HepG2 (cell line): ENCODE data around the gene KLHL21. TPM values are rescaled to one million over a fixed set of nuclear protein-coding genes. Genes with fewer than 3 reads are reported as not detected.

Experiments
- ATAC-seq: fragments of 200-7000 bp; cut with Tn5 transposase; 3 replicates; pipeline ENCODE4 v1.9.1; 2020; ENCODE audit warnings: mild to moderate bottlenecking, moderate library complexity
- BruUV-seq: library from RNA; stranded (reverse); fragments of 400-500 nt; replicated peaks from 2 replicates; lab custom pipeline; 2021; lab: Mats Ljungman, UMichigan
- CTCF ChIA-PET: fragments of 300-600 bp; formaldehyde crosslinking; extraction: SDS; loops from one replicate; lab custom pipeline; 2021; ENCODE audit warnings: low total read pairs, inconsistent platforms, low intra/inter-chr PET ratio; lab: Yijun Ruan, JAX
- POLR2A ChIA-PET: fragments of 350-600 bp; sonication (Branson Sonifier 250); formaldehyde crosslinking; loops from one replicate; lab custom pipeline; 2020; ENCODE audit warnings: antibody characterized with exemption, inconsistent platforms; lab: Yijun Ruan, JAX
- DNase-seq: peaks from one replicate; pipeline ENCODE4 v3.0.0-alpha.2; 2015; ENCODE audit warnings: low spot score
- FAIRE-seq: peaks from 3 replicates; lab custom pipeline; 2011; peaks lifted over from hg19 to GRCh38; lab: Jason Lieb, UNC
- H2AFZ ChIP-seq: one replicate; pipeline ENCODE4 v1.6.1; 2011; ENCODE audit warnings: low read length, inconsistent platforms
- H3K27ac ChIP-seq: fragments of 300-600 bp; 3 replicates; pipeline ENCODE4 v1.8.0; 2011; ENCODE audit warnings: mixed run types, mild to moderate bottlenecking, mixed read lengths, low read length, inconsistent platforms; ENCODE audit not compliant: insufficient read depth; ENCODE audit errors: extremely low read length
- H3K27me3 ChIP-seq, 2 experiments: fragments of 200-600 bp in 1 of 2; 2 replicates in 1 of 2; 3 replicates in 1 of 2; pipeline versions ENCODE4 v1.6.0 to v1.8.0; 2011; ENCODE audit warnings: low read length in 2 of 2, mild to moderate bottlenecking in 2 of 2, moderate library complexity in 2 of 2, inconsistent platforms in 1 of 2; ENCODE audit not compliant: insufficient read depth in 2 of 2, control insufficient read depth in 1 of 2
- H3K36me3 ChIP-seq, 2 experiments: fragments of 200-600 bp in 1 of 2; replicated peaks in 1 of 2; 2 replicates in 1 of 2; 3 replicates in 1 of 2; pipeline versions ENCODE4 v1.5.1 to v1.8.0; 2011; ENCODE audit warnings: low read length in 2 of 2, inconsistent platforms in 1 of 2; ENCODE audit not compliant: insufficient read depth in 2 of 2, control insufficient read depth in 1 of 2
- H3K4me1 ChIP-seq: 2 replicates; pipeline ENCODE4 v1.5.1; 2012; ENCODE audit warnings: low read length, inconsistent platforms; ENCODE audit not compliant: insufficient read depth
- H3K4me2 ChIP-seq: 2 replicates; pipeline ENCODE4 v1.6.0; 2011; ENCODE audit warnings: low read depth, low read length, inconsistent platforms
- H3K4me3 ChIP-seq, 3 experiments: fragments of 200-600 bp in 1 of 3; sonication (generic), shearing (Covaris generic) in 1 of 3; replicated peaks in 1 of 3; 2 replicates each; pipeline ENCODE4 v1.5.1; 2011 to 2016; ENCODE audit warnings: low read length in 3 of 3, inconsistent platforms in 2 of 3, low read depth in 2 of 3, mild to moderate bottlenecking in 2 of 3, control low read depth in 1 of 3, mixed read lengths in 1 of 3; ENCODE audit not compliant: insufficient read depth in 1 of 3
- H3K79me2 ChIP-seq: one replicate; pipeline ENCODE4 v1.6.1; 2011; ENCODE audit warnings: low read length, inconsistent platforms; ENCODE audit not compliant: insufficient read depth
- H3K9ac ChIP-seq: 2 replicates; pipeline ENCODE4 v1.6.0; 2011; ENCODE audit warnings: mild to moderate bottlenecking, low read depth, low read length, inconsistent platforms; ENCODE audit not compliant: insufficient read depth
- H3K9me3 ChIP-seq: 2 replicates; pipeline ENCODE4 v1.5.1; 2012; ENCODE audit warnings: mild to moderate bottlenecking, low read length
- H4K20me1 ChIP-seq: 2 replicates; pipeline ENCODE4 v1.6.0; 2011; ENCODE audit warnings: inconsistent platforms, mild to moderate bottlenecking, low read length, moderate library complexity; ENCODE audit not compliant: insufficient read depth
- AGO1 ChIP-seq: fragments of 200-400 bp; formaldehyde crosslinking; IDR thresholded peaks from 2 replicates; pipeline ENCODE4 v1.6.1; 2017; ENCODE audit warnings: mild to moderate bottlenecking, low read depth, low read length, moderate library complexity; ENCODE audit not compliant: poor library complexity, severe bottlenecking
- ATF5 ChIP-seq: sonication (generic); formaldehyde crosslinking; IDR thresholded peaks from 2 replicates; pipeline ENCODE4 v1.4.0; 2020; ENCODE audit warnings: mild to moderate bottlenecking, low read depth, missing genetic modification reagents
- FOXP1 ChIP-seq, 2 experiments: fragments of 450-650 bp in 1 of 2; IDR thresholded peaks; 2 replicates each; pipeline ENCODE4 v1.6.1; 2017 to 2018; ENCODE audit warnings: antibody characterized with exemption in 1 of 2
- JUN ChIP-seq: sonication (generic); formaldehyde crosslinking; IDR thresholded peaks from 2 replicates; pipeline ENCODE4 v1.4.0; 2020; ENCODE audit warnings: mild to moderate bottlenecking, missing genetic modification reagents
- KAT2B ChIP-seq: fragments of 150-350 bp; IDR thresholded peaks from 2 replicates; pipeline ENCODE4 v1.6.1; 2014; ENCODE audit warnings: low read depth, low read length, borderline replicate concordance
- NAIF1 ChIP-seq: sonication (generic); formaldehyde crosslinking; IDR thresholded peaks from 2 replicates; pipeline ENCODE4 v1.5.0; 2020; ENCODE audit warnings: mild to moderate bottlenecking, missing genetic modification reagents, borderline replicate concordance
- PCBP2 ChIP-seq: fragments of 200-400 bp; formaldehyde crosslinking; optimal IDR thresholded peaks from 2 replicates; pipeline ENCODE3; 2018; ENCODE audit warnings: low read length, low read depth; ENCODE audit not compliant: poor library complexity, severe bottlenecking
- PREB ChIP-seq: sonication (generic); formaldehyde crosslinking; IDR thresholded peaks from 2 replicates; pipeline ENCODE4 v1.4.0; 2020; ENCODE audit warnings: missing genetic modification reagents
- PRPF4 ChIP-seq: fragments of 200-400 bp; formaldehyde crosslinking; IDR thresholded peaks from 2 replicates; pipeline ENCODE4 v1.6.1; 2016; ENCODE audit warnings: low read length, low read depth; ENCODE audit not compliant: poor library complexity, severe bottlenecking
- RBFOX2 ChIP-seq: fragments of 200-400 bp; formaldehyde crosslinking; IDR thresholded peaks from 2 replicates; pipeline ENCODE4 v1.6.1; 2017; ENCODE audit warnings: low read depth, mild to moderate bottlenecking, low read length
- SETDB1 ChIP-seq: sonication (generic); formaldehyde crosslinking; IDR thresholded peaks from 2 replicates; pipeline ENCODE4 v1.5.1; 2020; ENCODE audit warnings: missing genetic modification reagents, mild to moderate bottlenecking, borderline replicate concordance
- U2AF1 ChIP-seq: fragments of 200-400 bp; formaldehyde crosslinking; optimal IDR thresholded peaks from 2 replicates; pipeline ENCODE3; 2017; ENCODE audit warnings: mild to moderate bottlenecking, low read depth, low read length
- ZNF101 ChIP-seq: sonication (generic); formaldehyde crosslinking; IDR thresholded peaks from 2 replicates; pipeline ENCODE4 v1.4.0; 2020; ENCODE audit warnings: mild to moderate bottlenecking, low read depth, missing genetic modification reagents, borderline replicate concordance
- ZNF230 ChIP-seq: sonication (generic); formaldehyde crosslinking; IDR thresholded peaks from 2 replicates; pipeline ENCODE4 v1.4.0; 2020; ENCODE audit warnings: mild to moderate bottlenecking, missing genetic modification reagents
- ZNF281 ChIP-seq: sonication (generic); formaldehyde crosslinking; IDR thresholded peaks from 2 replicates; pipeline ENCODE4 v1.4.0; 2020; ENCODE audit warnings: missing genetic modification reagents, borderline replicate concordance
- ZNF343 ChIP-seq: sonication (generic); formaldehyde crosslinking; IDR thresholded peaks from 2 replicates; pipeline ENCODE4 v1.4.0; 2020; ENCODE audit warnings: mild to moderate bottlenecking, missing genetic modification reagents
- ZNF572 ChIP-seq: sonication (generic); formaldehyde crosslinking; IDR thresholded peaks from 2 replicates; pipeline ENCODE4 v1.5.1; 2020; ENCODE audit warnings: mild to moderate bottlenecking, missing genetic modification reagents
- ZNF747 ChIP-seq: sonication (generic); formaldehyde crosslinking; IDR thresholded peaks from 2 replicates; pipeline ENCODE4 v1.8.1; 2023; ENCODE audit warnings: missing genetic modification reagents, mild to moderate bottlenecking, borderline replicate concordance
- ZNF761 ChIP-seq: sonication (generic); formaldehyde crosslinking; conservative IDR thresholded peaks from 2 replicates; pipeline ENCODE4 v1.4.0; 2020; ENCODE audit warnings: mild to moderate bottlenecking, missing genetic modification reagents
- WGBS: methylation state at CpG from one replicate; pipeline ENCODE4 v1.1.6; 2017; ENCODE audit warnings: low lambda C conversion rate; 5-methylcytosine and 5-hydroxymethylcytosine counted together
- in situ Hi-C: cut with HindIII; loops from 2 replicates; pipeline ENCODE4 v1.10.0; 2017; ENCODE audit warnings: low pct_unique_long_range_greater_than_20kb; ENCODE audit not compliant: extremely low pct_ligation_motif_present
- intact Hi-C: fragments of 100-400 bp; cut with micrococcal nuclease; formaldehyde crosslinking; loops from one replicate; pipeline ENCODE4 v1.10.0; 2022; ENCODE audit not compliant: unreplicated experiment
- polyA plus RNA-seq, 8 experiments: library from polyadenylated mRNA; depleted of rRNA in 3 of 8; stranded (reverse) in 7 of 8; unstranded in 1 of 8; fragments of >200 nt; fragmentation: Illumina TruSeq in 4 of 8; extraction: Trizol in 4 of 8; gene quantifications; 2 replicates each; pipeline versions ENCODE4 v1.2.1 to v1.2.3, GENCODE V29; 2011 to 2016; ENCODE audit warnings: low read depth in 4 of 8, missing spikeins in 1 of 8, mixed read lengths in 1 of 8; ENCODE audit not compliant: insufficient read depth in 1 of 8
- total RNA-seq, 5 experiments: library from RNA; depleted of rRNA; stranded (reverse); fragments of >200 nt; fragmentation: Illumina TruSeq; extraction: Trizol; gene quantifications; 2 replicates each; pipeline ENCODE4 v1.2.3, GENCODE V29; 2016; ENCODE audit warnings: low read depth in 1 of 5

Gene KLHL21
- total and polyA plus RNA-seq, 2 of the 13 experiments (the other 11 are each of a cell fraction or from before 2014, with no cell fraction given), result 14.8 to 25.0 TPM

GRCh38 chr1:6592865-6593593, 9.6 kb downstream of the KLHL21 start:
- peaks cover 42% of the 10 kb centered on the region for H4K20me1 ChIP-seq
- H3K4me1 ChIP-seq, result peaks cover 16% of the 10 kb centered on the region
- H3K27ac ChIP-seq, result no peak overlapping the region
- H3K9ac ChIP-seq, result no peak overlapping the region
- intact Hi-C loops, result no loop called here
- H3K4me3 ChIP-seq, result no peak overlapping the region
- H3K36me3 ChIP-seq, result peaks cover 46 to 83% of the 10 kb centered on the region in 2 experiments
- H3K27me3 ChIP-seq, result no peaks in the 10 kb centered on the region
- POLR2A ChIA-PET, result no interaction called here
- WGBS, result over 99% methylated on average over 24 of the region's 38 CpGs
- no TSS peak for BruUV-seq
- CTCF ChIA-PET, result no interaction called here
- in situ Hi-C loops, result no loop called here
- no peak for DNase-seq
- FAIRE-seq, result no peak
- H3K79me2 ChIP-seq, result peaks cover 22% of the 10 kb centered on the region
- no peak overlapping the region for H3K4me2 ChIP-seq
- H3K9me3 ChIP-seq, result no peaks in the 10 kb centered on the region
- no peak overlapping the region for H2AFZ ChIP-seq
- ATAC-seq, result no peak
- TF ChIP-seq NAIF1 (CRISPR knock-in tag) (no peak), ZNF747 (CRISPR knock-in tag) (no peak), ZNF101 (no peak), KAT2B (no peak), PCBP2 (no peak), PREB (no peak), PRPF4 (no peak), SETDB1 (no peak), ZNF343 (CRISPR knock-in tag) (no peak), ZNF572 (no peak), JUN (CRISPR knock-in tag) (no peak), FOXP1 (IDR thresholded peaks at IDR 0.05) (no peak), FOXP1 (CRISPR knock-in tag; IDR thresholded peaks at IDR 0.05) (no peak), RBFOX2 (peak; percentile 74), ATF5 (CRISPR knock-in tag) (no peak), ZNF230 (CRISPR knock-in tag) (no peak), U2AF1 (no peak), ZNF761 (CRISPR knock-in tag) (no peak), ZNF281 (CRISPR knock-in tag) (no peak), AGO1 (peak; percentile 28)
